HG02623 (cell line): ENCODE results near the gene LFNG.
A peak's percentile ranks its signal among the peaks of the same experiment; 100 is the strongest.

Source experiments
- ATAC-seq: cut with Tn5 transposase; IDR thresholded peaks from one replicate; pipeline ENCODE4 v1.9.1; 2021; ENCODE audit warnings: moderate library complexity; ENCODE audit not compliant: unreplicated experiment

Gene LFNG, protein sequence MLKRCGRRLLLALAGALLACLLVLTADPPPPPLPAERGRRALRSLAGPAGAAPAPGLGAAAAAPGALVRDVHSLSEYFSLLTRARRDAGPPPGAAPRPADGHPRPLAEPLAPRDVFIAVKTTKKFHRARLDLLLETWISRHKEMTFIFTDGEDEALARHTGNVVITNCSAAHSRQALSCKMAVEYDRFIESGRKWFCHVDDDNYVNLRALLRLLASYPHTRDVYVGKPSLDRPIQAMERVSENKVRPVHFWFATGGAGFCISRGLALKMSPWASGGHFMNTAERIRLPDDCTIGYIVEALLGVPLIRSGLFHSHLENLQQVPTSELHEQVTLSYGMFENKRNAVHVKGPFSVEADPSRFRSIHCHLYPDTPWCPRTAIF

DNA sequence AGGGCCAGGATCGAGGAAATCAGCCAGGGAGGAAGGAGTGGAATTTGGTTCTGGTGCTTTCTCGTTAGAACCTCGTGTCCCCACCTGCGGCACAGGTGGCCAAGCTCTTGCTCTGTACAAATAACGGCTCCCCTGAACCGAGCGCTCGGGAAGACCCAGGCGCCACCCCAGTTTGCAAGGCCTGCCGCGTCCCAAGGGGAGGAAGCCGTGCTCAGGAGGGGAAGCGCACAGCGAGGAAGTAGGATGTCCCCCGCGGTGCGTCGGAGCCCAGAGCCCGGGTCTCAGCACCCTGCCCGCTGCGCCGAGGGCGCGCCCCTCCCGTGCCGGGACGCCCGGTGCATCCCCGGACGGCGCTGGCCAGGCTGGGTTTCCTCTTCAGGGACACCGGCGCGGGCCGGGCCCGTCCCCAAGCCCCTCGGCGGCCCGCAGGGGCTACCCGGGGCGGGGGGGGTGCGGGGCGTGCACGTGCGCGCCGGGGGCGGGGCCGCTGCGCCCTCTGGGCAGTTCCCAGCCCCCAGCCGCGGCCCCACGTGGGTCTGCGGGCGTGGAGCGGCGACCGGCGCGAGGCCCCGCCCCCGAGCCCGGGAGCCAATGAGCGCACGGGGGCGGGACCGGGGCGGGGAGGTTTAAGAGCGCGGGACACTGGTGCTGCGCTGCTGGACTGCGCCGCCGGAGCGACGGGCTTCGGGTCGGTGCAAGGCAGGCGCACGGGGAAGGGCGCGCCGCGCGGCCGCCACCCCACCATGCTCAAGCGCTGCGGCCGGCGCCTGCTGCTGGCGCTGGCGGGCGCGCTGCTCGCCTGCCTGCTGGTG, at the start of gene LFNG:
TSS of gene LFNG (plus strand) at position 656 of the 812 bp plus-strand sequence. CDS start at position 744, 88 bp downstream.
- peak; percentile 82 for ATAC-seq

DNA sequence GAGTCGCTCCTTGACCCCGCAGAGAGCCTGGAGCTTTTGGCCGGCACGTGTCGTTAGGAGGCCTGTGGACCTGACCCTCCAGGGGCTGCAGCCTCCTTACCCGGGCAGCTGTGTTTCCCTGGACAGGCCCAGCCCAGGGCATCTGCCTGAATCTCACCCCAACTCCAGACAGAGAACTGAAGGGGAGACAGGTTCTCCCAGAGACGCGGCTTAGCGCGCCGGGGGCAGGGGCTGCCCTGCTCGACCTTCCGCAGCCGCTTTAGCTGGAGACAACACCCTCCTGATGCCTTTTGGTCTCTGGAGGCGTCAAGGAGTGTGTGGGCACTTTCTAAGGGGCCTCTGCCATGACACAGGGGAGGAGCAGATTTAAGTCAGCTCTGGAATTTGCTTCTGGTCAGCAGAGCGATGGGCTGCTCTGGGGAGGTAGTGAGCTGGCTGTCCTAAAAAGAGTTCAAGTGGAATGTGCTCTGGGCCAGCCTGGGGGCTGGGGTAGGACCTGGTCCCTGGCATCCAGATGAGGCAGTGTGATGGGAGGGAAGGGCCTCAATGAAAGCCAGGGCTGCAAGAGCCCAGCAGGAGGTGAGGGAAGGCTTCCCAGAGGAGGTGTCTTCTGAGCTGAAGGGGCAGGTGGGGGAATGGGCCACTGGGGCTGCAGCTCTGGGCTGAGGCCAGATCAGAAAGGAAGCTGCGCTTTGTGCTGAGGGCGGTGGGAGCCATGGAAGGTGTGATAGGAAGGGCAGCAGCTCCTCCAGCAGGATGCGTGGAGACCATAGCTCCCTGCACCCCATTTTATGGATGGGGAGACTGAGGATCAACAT, 49.2 kb upstream of the LFNG start:
- ATAC-seq = no peak

DNA sequence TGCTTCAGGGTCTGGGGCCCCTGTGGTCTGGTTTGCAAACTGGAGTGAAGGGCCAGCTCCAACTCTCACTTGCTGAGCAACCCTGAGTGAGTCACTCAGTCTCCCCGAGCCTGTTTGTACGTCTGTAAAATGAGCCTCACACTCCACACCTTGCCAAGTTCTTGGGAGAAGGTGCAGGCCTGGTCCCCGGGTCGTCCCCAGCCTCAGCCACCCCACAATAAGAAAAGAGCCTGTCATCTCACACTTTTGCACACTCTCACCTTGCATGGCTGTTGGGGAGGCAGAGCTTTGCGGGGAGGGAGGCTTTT, 48.6 kb upstream of the LFNG start:
- no peak for ATAC-seq

DNA sequence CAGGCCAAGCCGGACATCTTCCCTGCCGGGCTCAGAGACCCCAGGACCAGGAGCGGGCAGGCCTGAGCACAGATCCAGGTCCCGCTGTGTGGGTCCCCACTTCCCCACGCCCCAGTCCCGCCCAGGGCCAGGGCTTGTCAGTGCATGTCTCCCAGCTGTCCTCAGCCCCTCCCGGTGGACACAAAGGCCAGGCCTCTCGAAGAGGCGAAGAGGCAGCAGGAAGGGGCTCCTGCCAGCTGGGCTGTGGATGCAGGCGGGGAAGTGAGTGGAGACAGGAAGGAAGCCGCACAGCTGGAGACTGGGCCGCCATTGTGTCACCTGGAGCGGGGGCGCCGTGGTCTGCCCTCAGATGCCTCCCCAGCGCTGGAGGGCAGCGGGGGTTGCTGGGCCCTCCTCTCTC, 48.2 kb upstream of the LFNG start:
- no peak for ATAC-seq

DNA sequence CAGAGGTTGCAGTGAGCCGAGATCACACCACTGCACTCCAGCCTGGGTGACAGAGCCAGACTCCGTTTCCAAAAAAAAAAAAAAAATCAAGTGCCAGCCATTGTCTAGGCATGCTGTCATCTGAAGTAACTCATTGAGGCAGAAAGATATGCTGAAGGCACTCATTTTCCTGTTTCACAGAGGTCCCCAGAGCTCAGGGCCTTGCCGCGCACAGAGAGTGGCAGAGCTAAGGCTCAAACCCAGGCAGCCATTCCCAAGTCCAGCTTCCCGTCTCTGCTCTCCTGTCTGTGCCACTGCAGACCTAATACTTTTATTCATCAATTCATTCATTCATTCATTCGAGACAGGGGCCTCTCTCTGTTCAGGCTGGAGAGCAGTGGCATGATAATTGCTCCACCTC, 46.8 kb upstream of the LFNG start:
- ATAC-seq = no peak

DNA sequence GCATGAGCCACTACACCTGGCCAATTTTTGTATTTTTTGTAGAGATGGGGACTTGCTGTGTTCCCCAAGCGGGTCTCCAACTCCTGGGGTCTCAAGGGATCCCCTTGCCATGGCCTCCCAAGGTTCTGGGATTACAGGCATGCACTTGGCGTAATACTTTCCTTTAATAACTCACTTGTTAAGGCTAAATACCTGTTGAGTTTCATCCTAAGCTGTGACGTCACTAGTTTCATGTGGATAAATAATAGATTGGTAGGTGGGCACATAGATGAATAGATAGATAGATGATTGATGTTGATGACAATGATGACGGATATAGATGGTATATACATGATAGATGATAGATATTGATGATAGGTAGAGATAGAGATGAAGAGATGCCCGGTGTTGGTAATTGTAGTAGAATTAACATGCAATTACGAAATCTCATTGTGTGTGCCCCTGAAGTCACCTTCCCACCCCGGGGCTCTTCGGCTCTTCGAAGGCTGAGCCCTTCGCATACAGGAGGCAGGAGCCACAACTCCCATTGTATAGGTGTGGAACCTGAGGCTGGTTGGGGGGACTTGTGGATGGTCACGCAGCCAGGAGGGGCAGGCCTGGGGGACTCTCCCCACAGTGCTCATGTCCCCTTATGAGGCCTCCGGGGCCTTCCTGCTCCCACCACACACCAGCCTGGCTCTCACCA, 45.9 kb upstream of the LFNG start:
- no peak for ATAC-seq

DNA sequence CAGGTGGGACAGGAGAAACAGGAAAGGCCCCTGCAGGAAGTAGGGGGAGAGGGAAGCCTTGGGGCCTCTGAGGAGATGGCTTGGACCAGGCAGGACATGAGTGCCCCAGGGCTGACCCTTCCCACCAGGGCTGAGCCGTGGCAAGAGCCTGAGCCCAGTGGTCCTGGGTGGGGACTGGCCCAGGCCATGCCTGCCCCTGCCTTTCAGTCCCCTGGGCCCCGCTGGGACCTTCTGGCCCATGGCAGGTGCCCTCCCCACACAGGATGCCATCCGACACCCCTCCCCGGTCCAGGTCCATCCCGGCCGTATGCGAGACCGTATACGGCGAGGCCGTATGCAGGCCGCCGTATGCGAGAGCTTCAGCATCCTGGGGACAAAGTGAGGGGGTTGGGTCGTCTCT, 45.4 kb upstream of the LFNG start:
- ATAC-seq = no peak

DNA sequence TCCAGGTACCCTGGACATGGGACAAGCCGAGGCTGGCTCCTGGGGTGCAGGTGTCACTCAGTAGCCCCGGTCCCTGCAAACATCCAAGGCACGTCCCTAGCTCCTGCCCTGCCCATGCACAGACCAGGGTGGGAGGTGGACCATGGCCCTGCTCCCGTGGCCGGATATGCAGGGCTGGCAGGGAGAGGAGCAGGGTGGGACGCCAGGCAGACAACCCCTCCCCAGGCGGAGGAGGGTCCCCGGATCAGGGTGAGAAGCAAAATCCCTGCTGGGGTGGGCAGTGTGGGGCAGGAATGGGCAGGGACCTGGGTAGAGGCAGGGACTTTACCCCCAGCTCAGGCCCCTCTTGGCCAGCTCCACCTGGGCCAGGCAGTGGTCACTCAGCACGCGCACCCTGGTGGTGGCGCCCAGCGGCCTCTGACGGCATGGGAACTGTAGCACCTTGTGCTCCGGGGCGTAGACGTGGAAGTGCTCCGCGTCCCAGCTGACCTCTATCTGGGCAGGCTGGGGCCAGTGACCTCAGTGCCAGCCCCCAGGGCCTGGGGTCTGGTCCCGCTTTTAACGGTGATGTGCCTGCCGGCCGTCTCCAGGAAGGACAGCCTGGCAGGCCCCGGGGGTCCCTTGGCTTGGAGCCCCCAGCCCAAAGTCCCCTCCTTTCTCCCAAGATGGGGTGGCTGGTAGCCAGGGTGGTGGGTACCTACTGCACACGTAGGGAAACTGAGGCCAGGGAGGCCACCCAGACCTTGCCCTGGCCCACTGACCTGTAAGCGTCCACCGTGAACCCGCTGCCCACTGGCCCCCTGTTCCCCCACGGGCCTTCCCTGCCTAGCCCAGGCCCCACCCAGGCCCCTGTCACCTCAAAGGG, 44.5 kb upstream of the LFNG start:
- no peak for ATAC-seq

DNA sequence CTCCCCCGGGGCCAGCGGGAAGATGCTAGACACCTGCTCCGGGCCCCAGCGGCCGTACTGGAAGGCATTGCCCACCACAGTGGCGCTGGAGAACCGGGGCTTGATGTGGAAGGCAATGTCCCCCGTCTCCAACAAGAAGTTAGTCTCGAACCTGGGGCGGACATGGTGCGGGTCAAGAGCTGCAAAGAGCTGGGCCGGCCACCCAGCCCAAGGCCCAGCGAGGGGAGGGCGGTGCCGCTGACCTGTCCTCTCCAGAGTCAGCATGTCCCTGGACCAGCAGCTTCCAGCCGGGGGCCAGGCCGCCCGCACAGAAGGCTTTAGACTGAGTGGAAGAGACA, 43.9 kb upstream of the LFNG start:
- no peak for ATAC-seq

DNA sequence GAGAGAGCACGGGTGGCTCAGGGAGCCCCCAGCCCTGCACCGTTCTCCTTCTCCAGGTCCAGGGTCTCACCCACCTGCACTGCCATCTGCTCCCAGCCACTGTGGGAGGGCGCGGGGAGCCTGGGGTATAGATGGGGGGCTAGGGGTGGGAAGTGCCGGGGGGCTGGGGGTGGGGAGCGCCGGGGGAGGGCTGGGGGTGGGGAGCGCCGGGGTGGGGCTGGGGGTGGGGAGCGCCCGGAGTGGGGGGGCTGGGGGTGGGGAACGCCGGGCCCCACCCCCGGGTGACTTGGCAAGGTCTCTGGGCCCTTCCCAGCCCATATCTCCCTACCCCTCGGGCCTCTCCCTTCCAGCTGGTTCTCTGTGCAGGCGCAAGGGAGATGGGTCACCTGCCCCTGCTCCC, 43.3 kb upstream of the LFNG start, which contains the start of gene GRIFIN:
TSS of gene GRIFIN (minus strand) at position 101 of the 400 bp plus-strand sequence. CDS start at position 86, 15 bp downstream.
- ATAC-seq = no peak

DNA sequence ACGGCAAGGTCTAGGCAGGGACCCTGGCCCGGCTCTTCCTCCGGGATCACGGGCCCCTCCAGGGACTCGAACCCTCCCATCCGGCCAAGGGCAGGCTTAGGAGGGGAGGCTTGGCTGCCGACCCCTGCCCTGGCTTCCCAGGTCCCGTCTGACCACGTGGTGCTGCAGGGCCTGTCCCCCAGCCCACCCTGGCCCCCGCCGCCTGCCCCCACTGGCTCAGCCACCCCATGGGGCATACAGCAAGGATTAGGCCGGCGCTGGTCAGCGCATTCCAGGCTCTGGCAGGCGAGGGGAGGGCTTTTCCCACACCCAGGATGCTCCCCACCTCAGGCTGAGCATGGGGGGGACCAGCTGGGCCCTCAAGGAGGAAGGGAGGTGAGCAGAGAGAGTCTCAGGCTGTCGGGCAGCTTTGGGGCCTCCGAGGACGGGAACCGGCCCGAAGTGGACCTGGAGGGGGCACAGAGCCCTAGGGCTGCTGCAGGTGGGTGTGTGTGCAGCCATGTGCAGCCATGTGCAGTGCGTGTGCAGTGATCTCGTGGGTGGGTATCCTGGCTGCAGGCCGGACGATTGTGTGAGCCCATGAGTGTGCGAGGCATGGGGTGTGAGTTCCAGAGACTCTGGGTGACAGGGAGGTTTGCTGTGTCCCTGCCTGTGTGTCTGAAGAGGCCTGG, 42.7 kb upstream of the LFNG start:
- no peak for ATAC-seq

DNA sequence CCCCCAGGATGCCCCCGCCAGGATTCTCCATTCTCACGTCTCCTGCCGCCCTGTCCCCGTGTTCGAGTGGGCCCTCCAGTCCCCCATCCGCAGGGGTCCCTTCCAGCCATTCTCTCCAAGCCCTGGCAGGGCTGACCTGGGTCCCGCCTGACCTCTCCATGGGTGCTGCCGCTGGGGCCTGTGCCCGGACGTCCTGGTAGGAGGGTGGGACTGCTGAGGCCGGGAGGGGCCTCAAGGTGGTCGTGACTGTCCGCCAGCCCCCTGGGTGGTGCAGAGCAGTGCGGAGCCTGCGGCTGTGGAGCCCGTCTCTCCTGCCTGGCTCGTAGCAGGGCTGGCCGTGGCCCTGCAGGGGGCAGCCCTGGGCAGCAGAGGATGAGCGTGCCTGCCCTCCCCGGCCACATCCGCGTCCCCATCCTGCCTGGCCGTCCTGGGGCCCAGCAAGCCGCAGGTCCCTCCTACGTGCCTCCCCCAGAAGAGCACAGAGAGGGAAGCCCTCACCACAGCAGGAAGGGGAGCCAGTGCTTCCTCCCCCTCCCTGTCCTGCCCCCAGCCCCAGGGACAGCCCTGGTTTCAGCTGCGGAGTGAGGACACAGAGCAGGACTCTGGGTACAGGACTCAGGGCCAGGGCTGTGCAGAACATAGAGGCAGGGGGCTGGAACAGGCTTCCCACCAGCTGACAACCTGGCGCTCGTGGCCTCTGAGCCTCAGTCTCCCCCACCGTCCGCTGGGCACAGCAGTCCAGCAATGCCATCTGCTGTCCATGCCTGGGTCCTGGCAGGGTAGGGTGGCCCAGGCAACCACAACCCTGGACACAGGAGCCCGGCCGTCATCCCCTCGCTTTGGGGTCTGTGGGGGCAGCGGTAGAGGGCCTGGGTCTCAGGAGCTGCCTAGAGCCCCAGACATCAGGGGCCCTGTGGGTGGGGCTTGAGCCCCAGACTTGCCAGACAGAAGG, 41.9 kb upstream of the LFNG start:
- no peak for ATAC-seq

DNA sequence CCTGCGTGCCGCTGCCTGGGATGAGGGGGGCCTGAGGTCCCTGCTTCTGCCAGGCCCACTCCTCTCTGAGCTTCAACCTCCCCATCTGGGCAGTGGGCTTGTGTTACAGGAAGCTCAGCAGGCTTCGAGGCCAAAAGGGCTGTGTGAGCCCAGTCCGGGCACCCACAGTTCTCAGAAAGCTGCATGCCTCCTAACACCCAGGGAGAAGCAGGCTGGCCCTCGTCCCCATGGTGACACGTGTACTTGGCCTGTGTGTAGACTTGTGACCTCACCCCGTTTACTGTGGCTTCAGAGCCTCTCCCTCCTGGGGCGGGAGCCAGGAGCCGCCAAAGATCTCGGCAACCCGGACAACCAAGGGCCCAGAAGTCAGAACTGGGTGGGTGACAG, 41.2 kb upstream of the LFNG start:
- no peak for ATAC-seq

DNA sequence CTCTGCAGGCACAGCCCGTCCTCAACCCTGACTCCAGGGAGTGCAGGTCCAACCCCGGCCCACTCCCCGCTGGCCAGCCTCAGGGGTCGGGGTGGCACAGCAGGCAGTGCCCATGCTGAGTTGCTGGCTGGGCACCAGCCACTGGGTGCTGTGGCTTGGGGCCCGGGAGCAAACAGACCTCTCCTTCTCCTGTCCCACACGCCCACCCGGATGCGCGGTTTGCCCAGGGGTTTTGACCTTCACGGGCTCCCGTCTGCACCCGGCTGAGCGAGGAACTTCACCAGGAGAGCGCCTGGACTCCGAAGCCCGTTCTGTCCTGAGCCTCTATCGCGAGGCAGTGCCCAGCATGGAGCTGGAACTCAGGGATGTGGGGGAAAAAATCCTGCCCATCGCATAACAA, 40.8 kb upstream of the LFNG start:
- no peak for ATAC-seq

DNA sequence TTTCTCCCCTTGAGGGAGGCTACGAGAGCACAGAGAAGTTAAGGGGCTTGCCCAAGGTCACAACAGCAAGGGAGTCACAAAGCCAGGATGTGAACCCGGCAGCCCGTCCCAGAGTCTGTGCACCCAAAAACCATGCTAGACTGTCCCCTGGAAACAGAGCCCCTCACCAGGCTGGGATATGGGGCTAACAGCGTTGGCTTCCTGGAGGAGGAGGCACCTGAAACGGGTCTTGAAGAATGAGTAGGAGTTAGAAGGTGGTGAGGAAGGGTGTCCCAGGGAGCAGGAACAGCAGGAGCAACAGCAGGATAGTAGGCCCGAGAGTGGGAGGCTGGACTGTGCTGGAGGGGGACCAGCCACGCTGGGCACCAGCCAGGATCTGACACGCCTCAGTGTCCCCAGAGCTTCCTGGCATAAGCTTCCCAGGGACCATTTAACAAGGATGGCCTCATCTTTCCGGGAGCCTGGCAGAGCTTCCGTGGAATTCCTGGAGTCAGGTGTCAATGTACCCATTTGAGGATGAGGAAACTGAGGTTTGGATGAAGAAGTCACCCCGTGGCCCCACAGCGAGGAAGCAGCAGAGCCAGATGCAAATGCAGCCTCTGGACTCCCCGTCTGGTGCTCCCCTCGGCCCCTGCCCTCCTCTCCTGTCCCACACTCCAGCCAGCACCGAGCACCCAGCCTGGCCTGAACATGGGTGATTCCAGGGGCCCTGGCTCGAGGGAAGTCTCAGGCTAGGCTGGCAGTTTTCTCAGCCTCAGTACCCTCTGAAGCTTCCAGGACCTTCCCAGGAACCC, 40.1 kb upstream of the LFNG start:
- ATAC-seq = no peak

DNA sequence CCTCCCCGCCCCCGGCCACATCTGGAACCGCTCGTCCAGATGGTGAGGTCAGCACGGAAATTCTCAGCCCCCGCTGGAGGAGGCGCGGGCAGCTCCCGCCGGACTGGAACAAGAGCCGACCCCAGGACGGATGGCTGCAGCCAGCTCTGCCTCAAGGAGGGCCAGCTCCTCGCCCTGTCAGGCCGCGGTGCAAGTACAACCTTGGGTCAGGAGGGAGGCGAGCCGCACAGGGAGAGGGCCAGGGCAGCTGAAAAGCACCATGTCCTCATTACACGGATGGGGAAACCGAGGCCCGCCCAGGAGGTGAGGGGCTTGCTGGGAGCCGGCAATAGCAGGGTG, 39.5 kb upstream of the LFNG start:
- ATAC-seq = no peak

DNA sequence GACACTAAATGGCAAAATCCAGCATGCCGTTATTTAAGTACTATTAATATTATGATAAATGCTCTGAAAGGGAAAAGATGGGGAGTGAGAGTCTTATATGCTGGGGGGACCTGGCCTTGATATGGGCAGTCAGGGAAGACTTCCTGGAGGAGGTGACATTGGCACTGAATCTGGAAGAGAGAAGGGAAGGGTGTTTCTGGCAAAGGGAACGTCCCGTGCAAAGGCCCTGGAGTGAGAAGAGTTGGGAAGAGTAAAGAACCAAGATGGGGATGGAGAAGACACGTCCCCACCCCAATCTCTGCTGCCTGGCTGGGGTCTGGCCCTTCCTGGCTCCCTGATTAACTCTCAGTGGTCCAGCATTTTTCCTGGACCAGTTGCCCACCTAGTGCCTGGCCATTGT, 38.4 kb upstream of the LFNG start:
- ATAC-seq = no peak
